ENCODE measurements around the gene GPR180.

The GPR180 gene

GRCh38 chr13:94646904-94647303, 45.2 kb downstream of the GPR180 start:
- no peak for DNase-seq (ENCODE audit: low read depth in 2 of 2)

GRCh38 chr13:94656176-94656575, 54.5 kb downstream of the GPR180 start:
- no peak for DNase-seq (ENCODE audit: low read depth in 2 of 2)

GRCh38 chr13:94656766-94657165, 55.1 kb downstream of the GPR180 start:
- DNase-seq (ENCODE audit: low read depth in 2 of 2): no peak

- DNase-seq (ENCODE audit: low read depth in 2 of 2): no peak
Measured at GRCh38 chr13:94657167-94657566, 55.5 kb downstream of the GPR180 start.

GRCh38 chr13:94658926-94659597, 57.4 kb downstream of the GPR180 start:
- DNase-seq (ENCODE audit: low read depth in 2 of 2): no peak

- no peak for DNase-seq (ENCODE audit: low read depth in 2 of 2)
Measured at GRCh38 chr13:94659598-94659946, 57.9 kb downstream of the GPR180 start.

- no peak for DNase-seq (ENCODE audit: low read depth in 2 of 2)
Measured at GRCh38 chr13:94660695-94661326, 59.2 kb downstream of the GPR180 start.

GRCh38 chr13:94661406-94661805, 59.7 kb downstream of the GPR180 start:
- no peak for DNase-seq (ENCODE audit: low read depth in 2 of 2)

GRCh38 chr13:94662274-94662945, 60.8 kb downstream of the GPR180 start:
- DNase-seq (ENCODE audit: low read depth in 2 of 2): no peak

- DNase-seq (ENCODE audit: low read depth in 2 of 2): no peak
Measured at GRCh38 chr13:94664889-94665288, 63.2 kb downstream of the GPR180 start.

- DNase-seq (ENCODE audit: low read depth in 2 of 2): no peak
Measured at GRCh38 chr13:94666065-94666464, 64.4 kb downstream of the GPR180 start.

GRCh38 chr13:94667190-94667589, 65.5 kb downstream of the GPR180 start:
- DNase-seq (ENCODE audit: low read depth in 2 of 2): no peak

- no peak for DNase-seq (ENCODE audit: low read depth in 2 of 2)
Measured at GRCh38 chr13:94672400-94672799, 70.7 kb downstream of the GPR180 start.

- DNase-seq (ENCODE audit: low read depth in 2 of 2): no peak
Measured at GRCh38 chr13:94673851-94674250, 72.2 kb downstream of the GPR180 start.

- DNase-seq (ENCODE audit: low read depth in 2 of 2): peak; percentile 1 to 16
Measured at GRCh38 chr13:94674609-94675348, 73.1 kb downstream of the GPR180 start.

- DNase-seq (ENCODE audit: low read depth in 2 of 2): no peak
Measured at GRCh38 chr13:94677799-94678198, 76.1 kb downstream of the GPR180 start.

- DNase-seq (ENCODE audit: low read depth in 2 of 2): no peak
Measured at GRCh38 chr13:94678845-94679244, 77.2 kb downstream of the GPR180 start.

- DNase-seq (ENCODE audit: low read depth in 2 of 2): no peak
Measured at GRCh38 chr13:94679614-94680013, 78.0 kb downstream of the GPR180 start.

GRCh38 chr13:94682229-94682628, 80.6 kb downstream of the GPR180 start:
- DNase-seq (ENCODE audit: low read depth in 2 of 2): no peak

GRCh38 chr13:94683409-94683808, 81.8 kb downstream of the GPR180 start:
- no peak for DNase-seq (ENCODE audit: low read depth in 2 of 2)
